Measurements from ENCODE around the gene SYNPO2L.
"Not testable (repeated sequence)": the region's sequence is repeated elsewhere in the genome, so short reads cannot be mapped to it uniquely, and the experiment has no call there.

GRCh38 chr10:73703924-73704323 lies 48.1 kb upstream of the SYNPO2L start:
- TF ChIP-seq POLR2A (IDR thresholded peaks at IDR 0.05), result not testable (repeated sequence)
- TF ChIP-seq, protein P1, sequence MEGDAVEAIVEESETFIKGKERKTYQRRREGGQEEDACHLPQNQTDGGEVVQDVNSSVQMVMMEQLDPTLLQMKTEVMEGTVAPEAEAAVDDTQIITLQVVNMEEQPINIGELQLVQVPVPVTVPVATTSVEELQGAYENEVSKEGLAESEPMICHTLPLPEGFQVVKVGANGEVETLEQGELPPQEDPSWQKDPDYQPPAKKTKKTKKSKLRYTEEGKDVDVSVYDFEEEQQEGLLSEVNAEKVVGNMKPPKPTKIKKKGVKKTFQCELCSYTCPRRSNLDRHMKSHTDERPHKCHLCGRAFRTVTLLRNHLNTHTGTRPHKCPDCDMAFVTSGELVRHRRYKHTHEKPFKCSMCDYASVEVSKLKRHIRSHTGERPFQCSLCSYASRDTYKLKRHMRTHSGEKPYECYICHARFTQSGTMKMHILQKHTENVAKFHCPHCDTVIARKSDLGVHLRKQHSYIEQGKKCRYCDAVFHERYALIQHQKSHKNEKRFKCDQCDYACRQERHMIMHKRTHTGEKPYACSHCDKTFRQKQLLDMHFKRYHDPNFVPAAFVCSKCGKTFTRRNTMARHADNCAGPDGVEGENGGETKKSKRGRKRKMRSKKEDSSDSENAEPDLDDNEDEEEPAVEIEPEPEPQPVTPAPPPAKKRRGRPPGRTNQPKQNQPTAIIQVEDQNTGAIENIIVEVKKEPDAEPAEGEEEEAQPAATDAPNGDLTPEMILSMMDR (IDR thresholded peaks at IDR 0.05), result not testable (repeated sequence)
